K562 (cell line): Measurements from ENCODE around the gene GLT1D1. TPM values are rescaled to one million over a fixed set of nuclear protein-coding genes. Genes with fewer than 3 reads are reported as not detected.

Source experiments
- ATAC-seq: fragments of 200-7000 bp; cut with Tn5 transposase; 3 replicates; pipeline ENCODE4 v1.9.1; 2020; ENCODE audit warnings: moderate library complexity
- BruUV-seq: library from RNA; stranded (reverse); fragments of 400-500 nt; replicated peaks from 2 replicates; lab custom pipeline; 2021; lab: Mats Ljungman, UMichigan
- CTCF ChIA-PET: fragments of 300-600 bp; formaldehyde crosslinking; extraction: SDS; loops from one replicate; lab custom pipeline; 2021; ENCODE audit warnings: low intra/inter-chr PET ratio; lab: Yijun Ruan, JAX
- POLR2A ChIA-PET: fragments of 300-600, 350-650 bp; sonication (Branson Sonifier 250); formaldehyde crosslinking; extraction: SDS; loops from one replicate; lab custom pipeline; 2021; ENCODE audit warnings: antibody characterized with exemption, inconsistent platforms; lab: Yijun Ruan, JAX
- DNase-seq, 4 experiments: peaks; one replicate each; pipeline versions ENCODE4 v3.0.0 to v3.0.0-alpha.2; 2011 to 2018; ENCODE audit warnings: low spot score in 3 of 4, mixed read lengths in 3 of 4; ENCODE audit errors: extremely low read depth in 1 of 4
- FAIRE-seq: peaks from 2 replicates; lab custom pipeline; 2011; peaks lifted over from hg19 to GRCh38; lab: Jason Lieb, UNC
- H2AFZ ChIP-seq: 2 replicates; pipeline ENCODE4 v1.6.0; 2011; ENCODE audit warnings: low read depth, low read length, control low read depth, inconsistent platforms
- H3K27ac ChIP-seq: fragments of 200-600 bp; 3 replicates; pipeline ENCODE4 v1.8.0; 2011; ENCODE audit warnings: low read depth, mild to moderate bottlenecking, control low read depth, inconsistent platforms, low read length, moderate library complexity, mixed read lengths; ENCODE audit errors: extremely low read depth
- H3K27me3 ChIP-seq, 2 experiments: fragments of 300-600 bp in 1 of 2; 2 replicates in 1 of 2; 3 replicates in 1 of 2; pipeline versions ENCODE4 v1.6.0 to v1.8.0; 2011; ENCODE audit warnings: inconsistent platforms in 2 of 2, low read length in 2 of 2, mild to moderate bottlenecking in 1 of 2, mixed read lengths in 1 of 2, moderate library complexity in 1 of 2; ENCODE audit not compliant: control insufficient read depth in 2 of 2, insufficient read depth in 2 of 2
- H3K36me3 ChIP-seq: fragments of 300-600 bp; 3 replicates; pipeline ENCODE4 v1.8.0; 2011; ENCODE audit warnings: mild to moderate bottlenecking, low read length, inconsistent platforms; ENCODE audit not compliant: control insufficient read depth, insufficient read depth
- H3K4me1 ChIP-seq, 2 experiments: fragments of 200-600 bp in 1 of 2; replicated peaks in 1 of 2; 2 replicates in 1 of 2; 3 replicates in 1 of 2; pipeline versions ENCODE4 v1.5.1 to v1.8.0; 2011; ENCODE audit warnings: inconsistent platforms in 2 of 2, low read length in 2 of 2, mild to moderate bottlenecking in 1 of 2, mixed read lengths in 1 of 2, moderate library complexity in 1 of 2; ENCODE audit not compliant: control insufficient read depth in 2 of 2, insufficient read depth in 2 of 2
- H3K4me2 ChIP-seq: 2 replicates; pipeline ENCODE4 v1.6.1; 2011; ENCODE audit warnings: low read length, control low read depth, inconsistent platforms, mixed read lengths; ENCODE audit not compliant: insufficient read depth
- H3K4me3 ChIP-seq: fragments of 200-600 bp; sonication (generic), shearing (Covaris generic); 2 replicates; pipeline ENCODE4 v1.5.1; 2016; ENCODE audit warnings: control low read depth, inconsistent platforms
- H3K79me2 ChIP-seq: fragments of 200-600 bp; 3 replicates; pipeline ENCODE4 v1.8.0; 2011; ENCODE audit warnings: low read length, inconsistent platforms; ENCODE audit not compliant: control insufficient read depth, insufficient read depth
- H3K9ac ChIP-seq, 2 experiments: 2 replicates each; pipeline versions ENCODE4 v1.6.0 to v1.6.1; 2011; ENCODE audit warnings: low read depth in 2 of 2, low read length in 2 of 2, control low read depth in 1 of 2, inconsistent platforms in 1 of 2, mild to moderate bottlenecking in 1 of 2, mixed read lengths in 1 of 2; ENCODE audit not compliant: insufficient read depth in 1 of 2
- H3K9me1 ChIP-seq: one replicate; pipeline ENCODE4 v1.6.0; 2011; ENCODE audit warnings: inconsistent platforms, mild to moderate bottlenecking, low read length, moderate library complexity; ENCODE audit not compliant: control insufficient read depth, insufficient read depth
- H3K9me3 ChIP-seq: replicated peaks from 2 replicates; pipeline ENCODE4 v1.5.1; 2011; ENCODE audit warnings: low read depth, low read length, inconsistent platforms; ENCODE audit not compliant: control insufficient read depth, insufficient read depth
- H4K20me1 ChIP-seq: replicated peaks from 2 replicates; pipeline ENCODE4 v1.6.1; 2011; ENCODE audit warnings: low read length, inconsistent platforms, mixed read lengths; ENCODE audit not compliant: control insufficient read depth, insufficient read depth
- BRD9 ChIP-seq: fragments of 450-650 bp; IDR thresholded peaks from 2 replicates; pipeline ENCODE4 v1.6.1; 2018; ENCODE audit warnings: low read depth; ENCODE audit not compliant: partially characterized antibody
- CC2D1A ChIP-seq: fragments of 450-650 bp; IDR thresholded peaks from 2 replicates; pipeline ENCODE4 v1.6.1; 2017; ENCODE audit warnings: mild to moderate bottlenecking
- LCOR ChIP-seq: sonication (generic); formaldehyde crosslinking; IDR thresholded peaks from 2 replicates; pipeline ENCODE4 v1.8.0; 2022; ENCODE audit warnings: mild to moderate bottlenecking, missing genetic modification reagents
- POLR3G ChIP-seq: IDR thresholded peaks from 2 replicates; pipeline ENCODE4 v1.6.1; 2011; ENCODE audit not compliant: insufficient read length, insufficient replicate concordance; ENCODE audit errors: extremely low read depth
- RBM22 ChIP-seq: fragments of 200-400 bp; formaldehyde crosslinking; IDR thresholded peaks from 2 replicates; pipeline ENCODE4 v1.6.1; 2018; ENCODE audit warnings: low read length, low read depth; ENCODE audit not compliant: poor library complexity, severe bottlenecking
- SMC3 ChIP-seq: conservative IDR thresholded peaks from 2 replicates; pipeline ENCODE4 v1.6.1; 2011; ENCODE audit warnings: low read depth, low read length, improper control_type of control experiment; ENCODE audit not compliant: insufficient read depth
- TEAD4 ChIP-seq, 2 experiments: sonication (generic) in 1 of 2; formaldehyde crosslinking in 1 of 2; IDR thresholded peaks; 2 replicates each; pipeline versions ENCODE4 v1.6.1 to v1.8.0; 2012 to 2022; ENCODE audit warnings: borderline replicate concordance in 1 of 2, inconsistent platforms in 1 of 2, low read length in 1 of 2, mild to moderate bottlenecking in 1 of 2, missing genetic modification reagents in 1 of 2
- ZNF133 ChIP-seq: fragments of 250-450 bp; sonication (Bioruptor Pico); IDR thresholded peaks from 2 replicates; pipeline ENCODE4 v1.4.0; 2020; ENCODE audit warnings: mild to moderate bottlenecking
- ZNF561 ChIP-seq: fragments of 450-650 bp; formaldehyde crosslinking; conservative IDR thresholded peaks from 2 replicates; pipeline ENCODE4 v1.4.0; 2020; ENCODE audit warnings: mild to moderate bottlenecking, moderate library complexity
- ZNF707 ChIP-seq: fragments of 250-450 bp; sonication (Bioruptor Pico); conservative IDR thresholded peaks from 2 replicates; pipeline ENCODE4 v1.8.0; 2022; ENCODE audit warnings: inconsistent platforms, mild to moderate bottlenecking, moderate library complexity
- WGBS: fragments of 100-300 bp; shearing (Covaris generic); methylation state at CpG from one replicate; pipeline ENCODE4 v1.1.6; 2016; ENCODE audit warnings: low coverage, mixed read lengths; ENCODE audit not compliant: insufficient coverage; ENCODE audit errors: missing lambda C conversion rate; 5-methylcytosine and 5-hydroxymethylcytosine counted together
- in situ Hi-C: fragments of 300-500 bp; cut with MboI; formaldehyde crosslinking; loops from 4 replicates; pipeline ENCODE4 v1.15.0; 2018; ENCODE audit warnings: inconsistent platforms, mixed read lengths
- intact Hi-C: fragments of 100-400 bp; cut with micrococcal nuclease; formaldehyde crosslinking; loops from 2 replicates; pipeline ENCODE4 v1.14.2; 2022
- polyA plus RNA-seq, 8 experiments: library from polyadenylated mRNA; depleted of rRNA in 4 of 8; stranded (reverse) in 5 of 8; unstranded in 3 of 8; fragments of >200 nt; fragmentation: Nextera tagmentation in 2 of 8; fragmentation: Illumina TruSeq in 1 of 8; extraction: Ambion mirVana in 2 of 8; extraction: Trizol in 1 of 8; gene quantifications; 2 replicates each; pipeline versions ENCODE4 v1.2.1 to v1.2.3, GENCODE V29; 2011 to 2014; ENCODE audit warnings: inconsistent platforms in 1 of 8, missing spikeins in 1 of 8
- total RNA-seq, 7 experiments: library from RNA; depleted of rRNA in 6 of 7; stranded (reverse); fragments of >200 nt in 6 of 7; fragmentation: Illumina TruSeq in 2 of 7; extraction: Trizol in 2 of 7; gene quantifications; 2 replicates each; pipeline versions ENCODE4 v1.2.1 to v1.2.3, GENCODE V29; 2011 to 2021; ENCODE audit warnings: low replicate concordance in 1 of 7
- TF ChIP-seq, protein P1 (sequence below), 3 experiments: fragments of 200-800 bp in 1 of 3; fragments of 250-450 bp in 1 of 3; fragments of 450-650 bp in 1 of 3; sonication (Bioruptor Pico) in 1 of 3; sonication (Bioruptor generic) in 1 of 3; formaldehyde crosslinking in 1 of 3; IDR thresholded peaks; 2 replicates each; pipeline versions ENCODE4 v1.6.1 to v1.8.0; 2016 to 2022; ENCODE audit warnings: mild to moderate bottlenecking in 2 of 3, missing genetic modification characterization in 2 of 3, missing compliant biosample characterization in 1 of 3, moderate library complexity in 1 of 3

GLT1D1 gene
- total and polyA plus RNA-seq, 9 of the 15 experiments (the other 6 are each of a cell fraction or from before 2014, with no cell fraction given): 0.04 TPM; not detected in 8

DNA sequence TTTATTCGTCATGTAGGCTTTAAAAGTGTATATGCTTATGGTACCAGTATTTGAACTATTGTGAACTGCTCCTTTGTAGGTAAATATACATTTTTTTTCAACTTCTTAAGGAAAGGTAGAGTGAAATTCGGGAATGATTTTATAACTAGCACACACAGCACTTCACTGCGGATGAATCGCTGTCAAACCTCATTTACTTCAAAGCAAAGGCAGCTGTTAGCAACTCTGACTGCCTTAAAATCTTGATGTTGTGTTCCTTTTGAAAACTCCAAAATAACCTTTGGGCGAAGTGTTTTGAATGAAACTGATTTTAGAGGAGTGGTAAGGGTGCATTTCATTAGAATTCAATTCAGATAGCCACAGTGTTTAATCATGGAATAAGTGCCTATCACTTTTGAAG lies 95.8 kb downstream of the GLT1D1 start:
- POLR2A ChIA-PET: interaction anchor here (0.7 kb wide), 1 partner anchor 608 kb away, joined by 3 read pairs; no protein-coding TSS in a partner anchor
- Histone ChIP-seq H3K27me3 (peaks cover 15 to 50% of the 10 kb centered on the region in 2 experiments; a peak in 4 of 5 replicates), H3K36me3 (no peaks in the 10 kb centered on the region), H4K20me1 (no peaks in the 10 kb centered on the region), H2AFZ (no peak overlapping the region), H3K9me1 (no peaks in the 10 kb centered on the region), H3K79me2 (no peaks in the 10 kb centered on the region), H3K27ac (no peak overlapping the region), H3K9me3 (no peaks in the 10 kb centered on the region), H3K9ac (no peak overlapping the region), H3K4me3 (no peak overlapping the region), H3K4me2 (no peak overlapping the region), H3K4me1 (no peaks in the 10 kb centered on the region)
- no peak for DNase-seq
- CTCF ChIA-PET: no interaction called here
- no peak for TF ChIP-seq ZNF561 (CRISPR knock-in tag)
- TF ChIP-seq SMC3: no peak
- BruUV-seq: no TSS peak
- no peak for ATAC-seq
- intact Hi-C loops (no loop called here), in situ Hi-C loops (no loop called here)
- no peak for FAIRE-seq
- 2% methylated on average over 5 of the region's 5 CpGs for WGBS

DNA sequence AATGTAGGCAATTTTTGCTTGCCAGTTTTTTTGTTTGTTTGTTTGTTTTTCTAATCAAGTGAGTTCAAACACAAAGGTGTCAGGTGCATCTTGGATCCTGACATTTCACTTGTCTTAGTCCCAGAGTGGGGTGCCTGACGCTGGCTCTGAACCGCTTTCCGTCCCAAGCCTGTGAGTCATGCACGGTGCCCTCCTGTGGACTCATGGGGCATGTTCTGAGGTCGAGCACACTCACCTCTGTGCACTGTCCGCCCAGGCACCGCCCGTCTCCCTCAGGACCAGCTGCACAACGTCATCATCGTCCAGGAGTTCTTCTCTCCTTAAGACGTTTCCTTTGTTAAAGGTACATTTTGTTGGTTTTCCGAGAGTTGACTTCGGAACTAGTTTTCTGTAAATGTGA lies 98.2 kb downstream of the GLT1D1 start:
- ChIA-PET CTCF (no interaction called here), POLR2A (no interaction called here)
- in situ Hi-C loops: no loop called here
- TF ChIP-seq TEAD4 (IDR thresholded peaks at IDR 0.05; ENCODE audit: low read length) (no peak), TEAD4 (CRISPR knock-in tag; IDR thresholded peaks at IDR 0.05; ENCODE audit: borderline replicate concordance) (no peak), RBM22 (no peak), BRD9 (no peak), ZNF133 (CRISPR knock-in tag) (no peak), ZNF707 (CRISPR knock-in tag) (no peak), LCOR (CRISPR knock-in tag) (no peak), POLR3G (no peak), CC2D1A (no peak)
- TF ChIP-seq, protein P1, sequence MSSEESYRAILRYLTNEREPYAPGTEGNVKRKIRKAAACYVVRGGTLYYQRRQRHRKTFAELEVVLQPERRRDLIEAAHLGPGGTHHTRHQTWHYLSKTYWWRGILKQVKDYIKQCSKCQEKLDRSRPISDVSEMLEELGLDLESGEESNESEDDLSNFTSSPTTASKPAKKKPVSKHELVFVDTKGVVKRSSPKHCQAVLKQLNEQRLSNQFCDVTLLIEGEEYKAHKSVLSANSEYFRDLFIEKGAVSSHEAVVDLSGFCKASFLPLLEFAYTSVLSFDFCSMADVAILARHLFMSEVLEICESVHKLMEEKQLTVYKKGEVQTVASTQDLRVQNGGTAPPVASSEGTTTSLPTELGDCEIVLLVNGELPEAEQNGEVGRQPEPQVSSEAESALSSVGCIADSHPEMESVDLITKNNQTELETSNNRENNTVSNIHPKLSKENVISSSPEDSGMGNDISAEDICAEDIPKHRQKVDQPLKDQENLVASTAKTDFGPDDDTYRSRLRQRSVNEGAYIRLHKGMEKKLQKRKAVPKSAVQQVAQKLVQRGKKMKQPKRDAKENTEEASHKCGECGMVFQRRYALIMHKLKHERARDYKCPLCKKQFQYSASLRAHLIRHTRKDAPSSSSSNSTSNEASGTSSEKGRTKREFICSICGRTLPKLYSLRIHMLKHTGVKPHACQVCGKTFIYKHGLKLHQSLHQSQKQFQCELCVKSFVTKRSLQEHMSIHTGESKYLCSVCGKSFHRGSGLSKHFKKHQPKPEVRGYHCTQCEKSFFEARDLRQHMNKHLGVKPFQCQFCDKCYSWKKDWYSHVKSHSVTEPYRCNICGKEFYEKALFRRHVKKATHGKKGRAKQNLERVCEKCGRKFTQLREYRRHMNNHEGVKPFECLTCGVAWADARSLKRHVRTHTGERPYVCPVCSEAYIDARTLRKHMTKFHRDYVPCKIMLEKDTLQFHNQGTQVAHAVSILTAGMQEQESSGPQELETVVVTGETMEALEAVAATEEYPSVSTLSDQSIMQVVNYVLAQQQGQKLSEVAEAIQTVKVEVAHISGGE (CRISPR knock-in tag; IDR thresholded peaks at IDR 0.05): no peak
- H2AFZ ChIP-seq: no peak overlapping the region
- H3K27ac ChIP-seq: no peak overlapping the region
- H3K4me2 ChIP-seq: no peak overlapping the region
- FAIRE-seq: no peak
- WGBS: 0% methylated on average over 13 of the region's 13 CpGs
- ATAC-seq: peak; percentile 53; the same call in 1 of the 3 replicates
- no peak for DNase-seq
- H3K27me3 ChIP-seq: peaks cover 9 to 40% of the 10 kb centered on the region in 2 experiments; a peak in 4 of 5 replicates
- no peaks in the 10 kb centered on the region for H4K20me1 ChIP-seq
- H3K9me1 ChIP-seq: no peaks in the 10 kb centered on the region
- H3K4me1 ChIP-seq: no peaks in the 10 kb centered on the region
- intact Hi-C loops: no loop called here
- no peaks in the 10 kb centered on the region for H3K9me3 ChIP-seq
- no peaks in the 10 kb centered on the region for H3K36me3 ChIP-seq
- H3K79me2 ChIP-seq: no peaks in the 10 kb centered on the region
- no TSS peak for BruUV-seq
- no peak overlapping the region for H3K4me3 ChIP-seq
- no peak overlapping the region for H3K9ac ChIP-seq
